Activated CD4-positive, alpha-beta T cell treated with anti-CD3 and anti-CD28 coated beads, Interleukin-2, amount 10 ng/mL, durations not matched to agents 7 days and 5 days (primary cell): Measurements from ENCODE around the gene GAL3ST2. TPM values are rescaled to one million over a fixed set of nuclear protein-coding genes. Genes with fewer than 3 reads are reported as not detected.
"Not testable (repeated sequence)": the region's sequence is repeated elsewhere in the genome, so short reads cannot be mapped to it uniquely, and the experiment has no call there.

Experiments used
- CTCF ChIA-PET: fragments of 350-600 bp; sonication (Branson Sonifier 250); formaldehyde crosslinking; loops from one replicate; lab custom pipeline; 2021; ENCODE audit warnings: antibody characterized with exemption; lab: Charles Lee
- POLR2A ChIA-PET: fragments of 350-600 bp; sonication (Branson Sonifier 250); formaldehyde crosslinking; loops from one replicate; lab custom pipeline; 2021; ENCODE audit warnings: antibody characterized with exemption; lab: Charles Lee
- DNase-seq: peaks from one replicate; pipeline ENCODE4 v3.0.0-alpha.2; 2020
- H3K27ac Mint-ChIP-seq: one replicate; pipeline ENCODE4 v1.8.0; 2021; ENCODE audit warnings: mild to moderate bottlenecking, moderate library complexity, mixed read lengths
- H3K27me3 Mint-ChIP-seq: one replicate; pipeline ENCODE4 v1.8.0; 2021; ENCODE audit warnings: mixed read lengths
- H3K36me3 Mint-ChIP-seq: one replicate; pipeline ENCODE4 v1.8.0; 2021; ENCODE audit warnings: low read depth, mixed read lengths
- H3K4me1 Mint-ChIP-seq: one replicate; pipeline ENCODE4 v1.8.0; 2021; ENCODE audit warnings: mixed read lengths
- H3K4me3 Mint-ChIP-seq: one replicate; pipeline ENCODE4 v1.8.0; 2021; ENCODE audit warnings: mild to moderate bottlenecking, moderate library complexity, mixed read lengths
- H3K9me3 Mint-ChIP-seq: one replicate; pipeline ENCODE4 v1.8.0; 2021; ENCODE audit warnings: mixed read lengths
- total RNA-seq, 2 experiments: library from RNA; stranded (reverse); gene quantifications; one replicate each; pipeline ENCODE4 v1.2.3, GENCODE V29; 2021

The GAL3ST2 gene
- total RNA-seq, 2 experiments from 2014 or later, result not detected

DNA sequence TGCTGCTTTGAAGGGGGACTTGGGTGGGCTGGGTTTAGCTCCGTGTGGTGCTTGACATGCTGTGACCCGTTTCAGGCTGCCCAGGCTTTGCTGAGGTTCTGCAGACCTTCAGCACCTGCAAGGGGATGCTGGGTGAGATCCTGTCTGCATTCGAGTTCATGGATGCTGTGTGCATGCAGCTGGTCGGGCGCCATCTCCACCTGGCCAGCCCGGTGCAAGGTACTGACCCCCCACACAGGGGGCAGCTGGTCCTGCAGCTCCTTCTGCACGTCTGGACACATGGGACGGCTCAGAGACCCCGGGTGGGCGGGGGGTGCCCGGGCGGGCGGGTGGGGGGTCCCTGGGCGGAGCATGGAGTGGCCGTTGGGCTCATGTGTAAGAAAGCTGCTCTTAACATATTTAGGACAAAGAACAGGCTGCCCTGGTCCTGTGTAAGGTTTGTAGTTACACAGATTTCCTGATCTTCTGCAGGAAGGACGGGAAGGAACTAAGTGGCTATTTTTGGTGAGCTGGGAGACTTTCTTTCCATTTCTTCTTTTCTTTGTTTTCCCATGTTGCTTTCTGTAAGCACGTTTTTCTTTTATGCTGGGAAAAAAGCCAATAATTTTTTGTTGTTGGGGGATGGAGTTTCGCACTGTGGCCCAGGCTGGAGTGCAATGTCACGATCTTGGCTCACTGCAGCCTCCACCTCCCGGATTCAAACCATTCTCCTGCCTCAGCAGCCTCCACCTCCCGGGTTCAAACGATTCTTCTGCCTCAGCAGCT, 26.4 kb upstream of the GAL3ST2 start:
- Mint-ChIP-seq H3K27me3 (no peaks in the 10 kb centered on the region), H3K4me1 (no peaks in the 10 kb centered on the region), H3K36me3 (peaks cover 23% of the 10 kb centered on the region), H3K27ac (peak overlapping the region; percentile 13), H3K9me3 (peaks cover 4% of the 10 kb centered on the region), H3K4me3 (no peak overlapping the region)
- DNase-seq, result no peak
- CTCF ChIA-PET, result interaction anchor here (0.5 to 1.3 kb wide), 2 partner anchors 23 to 46 kb away, joined by 3 read pairs; no protein-coding TSS in a partner anchor
- POLR2A ChIA-PET, result interaction anchor here (0.5 to 0.7 kb wide), 2 partner anchors 64 to 108 kb away, joined by 3 to 5 read pairs; partner anchors contain the start of gene DTYMK

DNA sequence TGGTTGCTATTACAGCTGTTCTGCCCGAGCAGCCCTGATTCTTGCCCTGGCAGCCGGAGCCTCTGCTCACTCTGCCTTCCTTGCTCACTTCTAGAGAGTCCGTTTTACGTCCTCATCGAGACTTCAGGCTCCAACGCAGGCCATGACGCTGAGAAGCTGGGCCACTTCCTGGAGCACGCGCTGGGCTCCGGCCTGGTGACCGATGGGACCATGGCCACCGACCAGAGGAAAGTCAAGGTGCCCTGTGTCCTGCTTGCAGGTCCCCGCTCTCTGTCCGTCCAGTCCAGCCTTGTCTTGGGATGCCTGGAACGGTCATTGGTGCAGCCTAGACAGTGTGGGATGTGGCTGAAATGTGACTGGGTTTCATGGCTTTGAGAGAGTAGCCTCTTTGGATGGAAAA, 25.5 kb upstream of the GAL3ST2 start:
- Mint-ChIP-seq H3K27me3 (no peaks in the 10 kb centered on the region), H3K36me3 (peaks cover 14% of the 10 kb centered on the region), H3K4me3 (no peak overlapping the region), H3K4me1 (no peaks in the 10 kb centered on the region), H3K9me3 (peaks cover under 1% of the 10 kb centered on the region), H3K27ac (no peak overlapping the region)
- DNase-seq, result no peak
- ChIA-PET CTCF (interaction anchor here (1.3 kb wide), 1 partner anchor 22 kb away, joined by 3 read pairs; no protein-coding TSS in a partner anchor), POLR2A (interaction anchor here (0.5 kb wide), 1 partner anchor 181 kb away, joined by 5 read pairs; no protein-coding TSS in a partner anchor)

DNA sequence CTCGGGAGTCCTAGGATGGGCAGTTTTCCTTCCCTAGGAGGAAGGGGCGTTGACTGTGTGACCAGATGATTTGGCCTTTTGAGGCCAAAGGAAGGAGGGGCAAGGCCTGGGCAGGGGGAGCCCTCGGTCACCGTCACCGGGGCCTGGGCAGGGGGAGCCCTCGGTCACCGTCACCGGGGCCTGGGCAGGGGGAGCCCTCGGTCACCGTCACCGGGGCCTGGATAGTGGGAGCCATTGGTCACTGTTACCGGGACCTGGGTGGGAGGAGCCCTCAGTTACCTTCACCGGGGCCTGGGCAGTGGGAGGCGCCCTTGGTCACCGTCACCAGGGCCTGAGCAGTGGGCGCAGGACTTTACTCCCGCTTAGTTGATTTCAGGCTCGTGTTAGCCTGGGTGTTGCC, 24.8 kb upstream of the GAL3ST2 start:
- Mint-ChIP-seq H3K27me3 (no peaks in the 10 kb centered on the region), H3K9me3 (no peaks in the 10 kb centered on the region), H3K4me1 (no peaks in the 10 kb centered on the region), H3K4me3 (no peak overlapping the region), H3K27ac (no peak overlapping the region), H3K36me3 (peaks cover 13% of the 10 kb centered on the region)
- ChIA-PET CTCF (no interaction called here), POLR2A (no interaction called here)
- DNase-seq, result no peak

DNA sequence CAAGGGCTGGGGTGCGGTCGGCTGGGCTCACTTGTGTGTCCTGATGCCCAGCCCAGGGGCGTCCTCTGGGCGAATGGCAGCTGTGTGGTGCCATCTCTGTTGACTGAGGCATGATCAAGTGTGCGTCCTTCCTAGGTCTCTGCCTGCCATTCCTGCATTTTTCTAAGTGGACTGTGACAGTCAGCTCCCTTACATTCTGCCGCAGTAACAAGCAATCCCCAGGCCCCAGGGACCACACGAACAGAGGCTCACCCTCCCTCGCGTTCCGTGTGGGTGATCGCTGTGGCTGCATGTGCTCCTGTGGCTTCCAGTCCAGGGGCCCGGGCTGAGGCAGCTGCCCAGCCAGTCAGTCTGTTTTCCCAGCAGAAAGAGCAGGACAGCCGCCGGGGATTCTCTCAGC, 24.4 kb upstream of the GAL3ST2 start:
- H3K36me3 Mint-ChIP-seq, result peaks cover 10% of the 10 kb centered on the region
- H3K27ac Mint-ChIP-seq, result no peak overlapping the region
- no peak overlapping the region for H3K4me3 Mint-ChIP-seq
- H3K9me3 Mint-ChIP-seq, result no peaks in the 10 kb centered on the region
- no peaks in the 10 kb centered on the region for H3K27me3 Mint-ChIP-seq
- CTCF ChIA-PET, result interaction anchor here (0.6 kb wide), 1 partner anchor 55 kb away, joined by 3 read pairs; no protein-coding TSS in a partner anchor
- no peak for DNase-seq
- POLR2A ChIA-PET, result no interaction called here
- H3K4me1 Mint-ChIP-seq, result no peaks in the 10 kb centered on the region

DNA sequence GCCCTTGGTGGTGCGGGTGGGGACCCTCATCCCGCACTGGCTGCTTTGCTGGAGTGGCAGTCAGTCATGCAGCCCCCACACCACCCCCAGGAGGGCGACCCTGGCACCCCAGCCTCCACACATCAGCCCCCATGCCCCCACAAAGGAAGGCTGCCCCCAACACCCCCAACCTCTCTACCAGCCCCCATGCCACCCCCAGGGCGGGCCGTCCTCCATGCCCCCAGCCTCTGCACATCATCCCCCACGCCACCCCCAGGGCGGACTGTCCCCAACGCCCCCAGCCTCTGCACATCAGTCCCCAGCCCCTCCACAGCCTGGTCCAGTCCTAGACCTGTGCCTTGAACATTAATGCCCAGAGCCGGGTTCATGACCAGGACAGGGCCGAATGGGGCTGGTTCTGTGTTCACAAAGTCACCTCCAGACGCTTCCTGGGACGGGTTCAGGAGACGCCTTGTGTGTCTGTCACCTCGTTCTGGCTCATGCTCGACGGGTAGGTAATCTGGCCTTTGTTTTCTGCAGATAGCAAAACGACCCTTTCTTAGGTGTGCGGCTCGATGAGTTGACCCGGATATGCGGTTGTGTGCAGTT, 23.8 kb upstream of the GAL3ST2 start:
- CTCF ChIA-PET, result interaction anchor here (0.6 kb wide), 1 partner anchor 55 kb away, joined by 3 read pairs; no protein-coding TSS in a partner anchor
- no peak for DNase-seq
- Mint-ChIP-seq H3K27ac (no peak overlapping the region), H3K36me3 (peaks cover 10% of the 10 kb centered on the region), H3K9me3 (no peaks in the 10 kb centered on the region), H3K4me1 (no peaks in the 10 kb centered on the region), H3K27me3 (no peaks in the 10 kb centered on the region), H3K4me3 (no peak overlapping the region)
- POLR2A ChIA-PET, result no interaction called here

DNA sequence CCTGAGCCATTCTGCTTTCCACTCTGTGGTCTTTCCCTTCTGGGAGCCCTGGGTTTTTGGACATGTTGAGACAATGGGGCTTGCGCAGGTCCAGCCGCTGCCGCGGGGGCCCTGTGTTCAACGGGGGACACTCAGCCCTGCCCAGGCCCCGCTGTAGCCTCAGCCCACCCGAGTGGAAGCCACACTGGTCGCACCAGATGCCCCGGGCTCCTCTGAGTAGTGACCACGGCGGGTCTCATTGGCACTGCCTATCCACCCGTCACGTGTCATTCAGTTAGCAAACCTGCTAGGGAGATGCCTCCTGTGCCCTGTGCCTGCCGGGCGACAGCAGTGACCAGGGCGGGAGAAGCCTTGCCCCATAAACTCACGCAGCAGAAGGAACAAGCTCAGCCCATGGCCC, 23.1 kb upstream of the GAL3ST2 start:
- no peak overlapping the region for H3K4me3 Mint-ChIP-seq
- H3K4me1 Mint-ChIP-seq, result no peaks in the 10 kb centered on the region
- no peaks in the 10 kb centered on the region for H3K9me3 Mint-ChIP-seq
- H3K27ac Mint-ChIP-seq, result no peak overlapping the region
- CTCF ChIA-PET, result interaction anchor here (1.2 kb wide), 1 partner anchor 10 kb away, joined by 4 read pairs; no protein-coding TSS in a partner anchor
- peaks cover 10% of the 10 kb centered on the region for H3K36me3 Mint-ChIP-seq
- H3K27me3 Mint-ChIP-seq, result no peaks in the 10 kb centered on the region
- POLR2A ChIA-PET, result no interaction called here
- no peak for DNase-seq

DNA sequence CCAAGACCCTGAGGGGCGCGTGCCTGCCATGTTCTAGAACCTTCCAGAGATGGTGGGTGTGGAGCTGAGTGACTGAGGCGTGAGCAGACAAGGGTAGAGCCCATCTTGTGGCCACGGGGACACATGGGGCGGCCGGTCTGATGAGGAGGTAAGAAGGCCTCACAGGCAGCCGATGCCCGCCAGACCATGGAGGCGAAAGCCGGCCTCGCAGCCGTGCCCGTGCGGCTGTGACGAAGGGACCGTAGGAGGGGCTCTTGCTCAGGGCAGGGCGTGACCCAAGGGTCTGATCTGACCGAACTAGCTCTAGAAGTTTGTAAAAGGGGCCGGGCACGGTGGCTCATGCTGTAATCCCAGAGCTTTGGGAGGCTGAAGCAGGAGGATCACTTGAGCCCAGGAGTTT, 22.6 kb upstream of the GAL3ST2 start:
- H3K4me1 Mint-ChIP-seq, result no peaks in the 10 kb centered on the region
- ChIA-PET POLR2A (no interaction called here), CTCF (interaction anchor here (0.6 to 1.2 kb wide), 3 partner anchors 9 to 379 kb away, joined by 4 read pairs; no protein-coding TSS in a partner anchor)

DNA sequence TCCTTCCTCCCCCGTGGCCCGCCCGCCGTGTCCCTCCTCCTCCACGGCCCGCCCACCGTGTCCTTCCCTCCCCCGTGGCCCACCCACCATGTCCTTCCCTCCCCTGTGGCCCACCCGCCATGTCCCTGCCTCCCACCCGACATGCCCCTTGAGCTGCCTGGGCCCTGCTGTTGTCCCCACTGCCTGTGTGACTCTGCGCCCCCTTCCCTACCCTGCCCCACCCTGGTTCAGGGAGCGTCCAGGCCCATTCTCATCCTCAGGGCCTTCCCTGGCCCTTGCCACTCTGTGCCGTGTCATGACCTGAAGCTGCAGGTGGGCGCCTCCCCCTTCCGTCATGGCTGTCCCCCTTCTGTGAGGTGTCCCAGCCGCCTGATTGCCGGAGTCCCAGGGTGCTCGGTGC, 21.5 kb upstream of the GAL3ST2 start:
- POLR2A ChIA-PET, result no interaction called here

More for the DNA sequence above, 22.6 kb upstream of the GAL3ST2 start:
- Mint-ChIP-seq H3K27me3 (no peaks in the 10 kb centered on the region), H3K36me3 (peaks cover 7% of the 10 kb centered on the region), H3K27ac (no peak overlapping the region), H3K4me3 (no peak overlapping the region), H3K9me3 (no peaks in the 10 kb centered on the region)
- no peak for DNase-seq

DNA sequence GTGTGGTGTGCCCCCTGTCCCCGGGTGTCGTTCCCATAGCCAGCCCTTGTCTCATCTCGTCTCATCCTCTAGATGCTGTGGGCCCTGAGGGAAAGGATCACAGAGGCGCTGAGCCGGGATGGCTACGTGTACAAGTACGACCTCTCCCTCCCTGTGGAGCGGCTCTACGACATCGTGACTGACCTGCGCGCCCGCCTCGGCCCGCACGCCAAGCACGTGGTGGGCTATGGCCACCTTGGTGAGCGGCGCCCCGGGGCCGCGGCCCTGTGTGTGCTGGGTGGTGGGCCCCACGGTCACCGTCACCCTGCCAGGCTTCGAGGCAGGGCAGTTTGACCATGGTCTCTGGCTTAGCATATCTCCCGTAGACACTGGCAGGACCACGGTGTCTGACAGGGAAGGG, 20.8 kb upstream of the GAL3ST2 start:
- Mint-ChIP-seq H3K27ac (no peak overlapping the region), H3K27me3 (no peaks in the 10 kb centered on the region), H3K4me1 (peaks cover under 1% of the 10 kb centered on the region), H3K9me3 (peaks cover 2% of the 10 kb centered on the region), H3K4me3 (no peak overlapping the region), H3K36me3 (peaks cover 11% of the 10 kb centered on the region)
- ChIA-PET POLR2A (no interaction called here), CTCF (no interaction called here)
- no peak for DNase-seq

More for the DNA sequence above, 21.5 kb upstream of the GAL3ST2 start:
- CTCF ChIA-PET, result no interaction called here
- no peaks in the 10 kb centered on the region for H3K4me1 Mint-ChIP-seq
- no peaks in the 10 kb centered on the region for H3K9me3 Mint-ChIP-seq
- peaks cover 9% of the 10 kb centered on the region for H3K36me3 Mint-ChIP-seq
- H3K4me3 Mint-ChIP-seq, result no peak overlapping the region
- H3K27ac Mint-ChIP-seq, result no peak overlapping the region
- no peaks in the 10 kb centered on the region for H3K27me3 Mint-ChIP-seq
- no peak for DNase-seq

DNA sequence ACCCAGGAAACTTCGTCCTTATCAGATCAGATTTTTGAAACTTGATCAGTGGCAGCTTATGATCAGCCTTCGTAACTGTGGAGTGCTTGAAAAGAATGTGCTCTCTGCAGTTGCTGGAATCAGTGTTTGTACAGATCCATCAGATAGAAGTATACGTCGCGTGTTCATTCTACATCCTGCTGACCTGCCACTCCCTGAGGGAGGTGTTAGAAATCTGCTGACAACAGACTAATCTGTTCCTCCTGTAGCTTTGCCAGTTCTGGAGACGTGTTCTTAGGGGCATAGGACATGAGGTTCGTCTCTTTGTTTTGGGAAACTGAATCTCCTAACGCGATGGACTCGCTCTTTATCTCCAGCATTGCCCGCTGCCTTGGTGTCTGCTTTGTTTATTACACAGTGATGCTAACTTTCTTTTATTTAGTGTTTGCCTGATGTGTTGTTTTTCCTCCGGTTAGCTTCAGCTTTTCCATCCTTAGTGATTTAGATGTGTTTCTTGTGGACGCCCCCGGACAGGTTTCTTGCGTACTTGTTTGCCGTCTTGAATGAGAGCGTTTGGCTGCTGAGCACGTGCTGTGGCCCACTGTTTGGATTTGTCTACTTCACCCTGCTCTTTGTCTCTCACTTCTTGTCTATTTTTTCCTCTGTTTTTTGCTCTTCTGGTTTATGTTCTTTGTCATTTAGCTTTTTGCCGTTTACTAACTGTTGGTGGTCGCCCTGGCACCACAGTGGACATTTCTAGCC, 17.4 kb upstream of the GAL3ST2 start:
- ChIA-PET POLR2A (no interaction called here), CTCF (no interaction called here)
- DNase-seq, result no peak
- Mint-ChIP-seq H3K9me3 (peaks cover 4% of the 10 kb centered on the region), H3K4me3 (no peak overlapping the region), H3K4me1 (peaks cover 20% of the 10 kb centered on the region), H3K27me3 (no peaks in the 10 kb centered on the region), H3K27ac (no peak overlapping the region), H3K36me3 (peaks cover 14% of the 10 kb centered on the region)

DNA sequence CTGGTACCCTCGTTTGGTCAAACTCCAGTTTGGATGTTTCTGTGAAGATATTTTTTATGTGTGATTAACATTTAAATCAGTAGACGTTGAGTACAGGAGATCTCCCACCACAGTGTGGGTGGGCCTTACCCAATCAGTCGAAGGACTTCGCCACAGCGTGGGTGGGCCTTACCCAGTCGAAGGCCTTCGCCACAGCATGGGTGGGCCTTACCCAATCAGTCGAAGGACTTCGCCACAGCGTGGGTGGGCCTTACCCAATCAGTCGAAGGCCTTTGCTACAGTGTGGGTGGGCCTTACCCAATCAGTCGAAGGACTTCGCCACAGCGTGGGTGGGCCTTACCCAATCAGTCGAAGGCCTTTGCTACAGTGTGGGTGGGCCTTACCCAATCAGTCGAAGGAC, 16.7 kb upstream of the GAL3ST2 start:
- H3K9me3 Mint-ChIP-seq, CTCF ChIA-PET, DNase-seq, H3K4me3 Mint-ChIP-seq, H3K27me3 Mint-ChIP-seq, POLR2A ChIA-PET, H3K27ac Mint-ChIP-seq: not testable (repeated sequence)
- Mint-ChIP-seq H3K36me3 (peaks cover 14% of the 10 kb centered on the region), H3K4me1 (peaks cover 22% of the 10 kb centered on the region)

DNA sequence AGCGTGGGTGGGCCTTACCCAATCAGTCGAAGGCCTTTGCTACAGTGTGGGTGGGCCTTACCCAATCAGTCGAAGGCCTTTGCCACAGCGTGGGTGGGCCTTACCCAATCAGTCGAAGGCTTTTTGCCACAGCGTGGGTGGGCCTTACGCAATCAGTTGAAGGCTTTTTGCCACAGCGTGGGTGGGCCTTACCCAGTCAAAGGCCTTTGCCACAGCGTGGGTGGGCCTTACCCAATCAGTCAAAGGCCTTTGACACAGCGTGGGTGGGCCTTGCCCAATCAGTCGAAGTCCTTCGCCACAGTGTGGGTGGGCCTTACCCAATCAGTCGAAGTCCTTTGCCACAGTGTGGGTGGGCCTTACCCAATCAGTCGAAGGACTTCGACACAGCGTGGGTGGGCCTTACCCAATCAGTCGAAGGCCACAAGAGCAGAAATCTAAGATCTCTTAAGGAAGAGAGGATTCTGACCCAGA, 16.3 kb upstream of the GAL3ST2 start:
- CTCF ChIA-PET, result interaction anchor here (0.6 kb wide), 1 partner anchor 123 kb away, joined by 3 read pairs; the partner anchor contains the start of gene ATG4B
- Mint-ChIP-seq H3K27me3 (no peaks in the 10 kb centered on the region), H3K9me3 (peaks cover 4% of the 10 kb centered on the region), H3K36me3 (peaks cover 14% of the 10 kb centered on the region), H3K4me3 (no peak overlapping the region), H3K27ac (no peak overlapping the region), H3K4me1 (peaks cover 22% of the 10 kb centered on the region)
- no peak for DNase-seq
- POLR2A ChIA-PET, result no interaction called here
